Smooth muscle cell of trachea (primary cell): Measurements from ENCODE around the gene PIGO. TPM values are rescaled to one million over a fixed set of nuclear protein-coding genes. Genes with fewer than 3 reads are reported as not detected.

ENCODE experiments used
- total RNA-seq: library from RNA; depleted of rRNA; stranded (reverse); fragments of >200 nt; gene quantifications from 2 replicates; pipeline ENCODE4 v1.2.1, GENCODE V29; 2014

PIGO gene
- 13.5 and 13.6 TPM in 2 replicates for total RNA-seq

GRCh38 chr9:35096035-35096849 is at the start of gene PIGO:
Gene PIGO (minus strand): TSS chr9:35096591. CDS start chr9:35095565, 1,026 bp downstream.

GRCh38 chr9:35115680-35116538 is 19.5 kb upstream of the PIGO start, which contains the start of gene ATOSB:
Gene ATOSB (minus strand): TSS chr9:35115862. CDS start chr9:35108274, 7,588 bp downstream.

GRCh38 chr9:35102769-35103659 is 6.6 kb upstream of the PIGO start, which contains the start of gene STOML2:
Gene STOML2 (minus strand): TSS chr9:35103131. CDS start chr9:35103094, 37 bp downstream.

GRCh38 chr9:35079426-35080341 is 16.7 kb downstream of the PIGO start, which contains the start of gene FANCG:
Gene FANCG (minus strand): TSS chr9:35079942. CDS start chr9:35079524, 418 bp downstream.

DNA sequence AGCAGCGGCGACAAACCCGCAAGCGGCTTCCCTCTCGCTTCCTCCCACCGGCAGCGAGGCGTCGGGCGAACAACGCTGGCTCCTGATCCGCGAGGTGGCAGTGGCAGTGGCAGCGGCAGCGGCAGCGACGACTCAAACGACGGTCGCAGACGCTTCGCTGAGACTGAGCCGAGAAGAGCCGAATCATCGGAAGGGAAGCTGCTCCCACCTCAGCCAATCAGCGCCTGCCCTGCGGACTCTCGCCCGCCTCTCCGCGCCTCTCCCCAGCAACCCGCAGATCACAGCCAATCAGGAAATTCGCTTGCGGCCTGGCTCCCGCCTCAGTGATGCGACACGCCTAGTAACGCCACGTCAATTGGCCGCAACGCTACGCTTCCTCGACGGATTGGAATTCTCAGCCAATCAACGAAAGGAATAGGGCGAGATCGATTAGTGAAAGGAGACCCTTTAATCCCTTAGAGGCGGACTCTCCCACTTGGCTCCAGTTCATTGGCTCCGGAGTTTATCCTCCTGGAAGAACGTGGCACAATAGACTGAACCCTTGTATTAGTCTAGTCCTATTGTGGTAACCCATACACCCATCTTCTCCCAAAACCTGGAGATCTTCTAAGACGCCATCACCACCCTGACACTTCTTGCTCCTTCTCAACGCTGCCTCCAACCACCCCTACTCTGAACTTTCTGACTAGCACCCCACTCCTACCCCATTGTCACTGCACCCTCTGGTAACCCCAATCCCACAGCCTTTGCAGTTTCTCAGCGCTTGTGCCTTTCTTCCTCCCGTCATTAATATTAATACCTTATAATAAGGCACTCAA is 23.7 kb downstream of the PIGO start, which contains the start of gene VCP:
TSS of gene VCP (minus strand) at position 165 of the 818 bp plus-strand sequence. CDS start 272 bp downstream, outside the sequence.

Other genes with a start within 250 kb of the PIGO start
- gene PHF24, start 138.3 kb downstream of the PIGO start, total RNA-seq = under 0.01 TPM in 1 of 2 replicates, not detected in the other
- gene DNAJB5, start 106.8 kb downstream of the PIGO start, total RNA-seq = 9.0 and 12.1 TPM in 2 replicates
- 402 and 448 TPM in 2 replicates for gene VCP, start 24.0 kb downstream of the PIGO start, total RNA-seq
- gene FANCG, start 16.6 kb downstream of the PIGO start, total RNA-seq = 11.7 and 23.1 TPM in 2 replicates
- gene STOML2, start 6.5 kb upstream of the PIGO start, total RNA-seq = 157 and 220 TPM in 2 replicates
- gene ATOSB, start 19.3 kb upstream of the PIGO start, total RNA-seq = 21.8 and 26.5 TPM in 2 replicates
- gene UNC13B, start 65.4 kb upstream of the PIGO start, total RNA-seq = 42.5 and 43.8 TPM in 2 replicates